HG03280 (cell line): Measurements from ENCODE around the gene SLCO3A1.
"Not testable (repeated sequence)": the region's sequence is repeated elsewhere in the genome, so short reads cannot be mapped to it uniquely, and the experiment has no call there.

Source experiments
- ATAC-seq: cut with Tn5 transposase; IDR thresholded peaks from one replicate; pipeline ENCODE4 v1.9.1; 2021; ENCODE audit warnings: mild to moderate bottlenecking, moderate library complexity; ENCODE audit not compliant: unreplicated experiment

The SLCO3A1 gene

GRCh38 chr15:92028389-92028724 is 174.8 kb downstream of the SLCO3A1 start:
- no peak for ATAC-seq

GRCh38 chr15:92029767-92030166 is 176.3 kb downstream of the SLCO3A1 start:
- ATAC-seq = no peak

- no peak for ATAC-seq
Measured at GRCh38 chr15:92033314-92033713, 179.8 kb downstream of the SLCO3A1 start.

- ATAC-seq = no peak
Measured at GRCh38 chr15:92033723-92034122, 180.2 kb downstream of the SLCO3A1 start.

GRCh38 chr15:92034227-92034626 is 180.7 kb downstream of the SLCO3A1 start:
- ATAC-seq = no peak

GRCh38 chr15:92035551-92035950 is 182.0 kb downstream of the SLCO3A1 start:
- no peak for ATAC-seq

GRCh38 chr15:92035961-92036360 is 182.5 kb downstream of the SLCO3A1 start:
- no peak for ATAC-seq

GRCh38 chr15:92037491-92037890 is 184.0 kb downstream of the SLCO3A1 start:
- ATAC-seq = no peak

- ATAC-seq = no peak
Measured at GRCh38 chr15:92040350-92040749, 186.8 kb downstream of the SLCO3A1 start.

GRCh38 chr15:92041371-92041770 is 187.9 kb downstream of the SLCO3A1 start:
- no peak for ATAC-seq

- ATAC-seq = no peak
Measured at GRCh38 chr15:92043283-92043682, 189.8 kb downstream of the SLCO3A1 start.

- no peak for ATAC-seq
Measured at GRCh38 chr15:92044203-92044909, 190.8 kb downstream of the SLCO3A1 start.

- no peak for ATAC-seq
Measured at GRCh38 chr15:92047900-92048299, 194.4 kb downstream of the SLCO3A1 start.

- ATAC-seq = no peak
Measured at GRCh38 chr15:92048739-92049138, 195.2 kb downstream of the SLCO3A1 start.

- no peak for ATAC-seq
Measured at GRCh38 chr15:92049290-92049989, 195.9 kb downstream of the SLCO3A1 start.

GRCh38 chr15:92050220-92050898 is 196.9 kb downstream of the SLCO3A1 start:
- no peak for ATAC-seq

- ATAC-seq = no peak
Measured at GRCh38 chr15:92051716-92052115, 198.2 kb downstream of the SLCO3A1 start.

GRCh38 chr15:92053753-92054316 is 200.3 kb downstream of the SLCO3A1 start:
- ATAC-seq = no peak

GRCh38 chr15:92056875-92057274 is 203.4 kb downstream of the SLCO3A1 start:
- no peak for ATAC-seq

GRCh38 chr15:92059036-92059970 is 205.8 kb downstream of the SLCO3A1 start:
- ATAC-seq = no peak

- not testable (repeated sequence) for ATAC-seq
Measured at GRCh38 chr15:92059971-92060311, 206.4 kb downstream of the SLCO3A1 start.
